Progenitor cell of endocrine pancreas (in vitro differentiated cells): ENCODE measurements around the gene PPP3CA. TPM values are rescaled to one million over a fixed set of nuclear protein-coding genes. Genes with fewer than 3 reads are reported as not detected.

Source experiments
- DNase-seq: peaks from one replicate; pipeline ENCODE4 v3.0.0; 2021; ENCODE audit warnings: low spot score; ENCODE audit not compliant: unreplicated experiment
- H3K27ac Mint-ChIP-seq: 2 replicates; pipeline ENCODE4 v1.8.0; 2021; ENCODE audit warnings: mild to moderate bottlenecking, moderate library complexity, mixed read lengths
- H3K27me3 Mint-ChIP-seq: 2 replicates; pipeline ENCODE4 v1.8.0; 2021; ENCODE audit warnings: mixed read lengths
- H3K36me3 Mint-ChIP-seq: 2 replicates; pipeline ENCODE4 v1.8.0; 2022; ENCODE audit warnings: mixed read lengths; ENCODE audit not compliant: insufficient read depth
- H3K4me1 Mint-ChIP-seq: 2 replicates; pipeline ENCODE4 v1.8.0; 2021; ENCODE audit warnings: low read depth, mixed read lengths
- H3K4me3 Mint-ChIP-seq: 2 replicates; pipeline ENCODE4 v1.8.0; 2021; ENCODE audit warnings: low read depth, mild to moderate bottlenecking, moderate library complexity, mixed read lengths
- H3K9me3 Mint-ChIP-seq: 2 replicates; pipeline ENCODE4 v1.8.0; 2021; ENCODE audit warnings: low read depth, mixed read lengths
- CTCF ChIP-seq: fragments of 200-600 bp; sonication (generic); IDR thresholded peaks from one replicate; pipeline ENCODE4 v1.5.0; 2021; ENCODE audit warnings: antibody characterized with exemption, mild to moderate bottlenecking; ENCODE audit not compliant: unreplicated experiment
- total RNA-seq: library from RNA; stranded (reverse); gene quantifications from 2 replicates; pipeline ENCODE4 v1.2.1, GENCODE V29; 2021

PPP3CA gene
- total RNA-seq, 1 donor from 2014 or later, result 22.5 TPM

GRCh38 chr4:101089168-101089567 lies 258.2 kb downstream of the PPP3CA start:
- peaks cover 2% of the 10 kb centered on the region for H3K4me1 Mint-ChIP-seq
- TF ChIP-seq CTCF, result no peak
- H3K27ac Mint-ChIP-seq, result no peak overlapping the region
- H3K36me3 Mint-ChIP-seq, result peaks cover 6% of the 10 kb centered on the region
- H3K9me3 Mint-ChIP-seq, result no peaks in the 10 kb centered on the region
- H3K27me3 Mint-ChIP-seq, result no peaks in the 10 kb centered on the region
- no peak overlapping the region for H3K4me3 Mint-ChIP-seq
- no peak for DNase-seq

DNA sequence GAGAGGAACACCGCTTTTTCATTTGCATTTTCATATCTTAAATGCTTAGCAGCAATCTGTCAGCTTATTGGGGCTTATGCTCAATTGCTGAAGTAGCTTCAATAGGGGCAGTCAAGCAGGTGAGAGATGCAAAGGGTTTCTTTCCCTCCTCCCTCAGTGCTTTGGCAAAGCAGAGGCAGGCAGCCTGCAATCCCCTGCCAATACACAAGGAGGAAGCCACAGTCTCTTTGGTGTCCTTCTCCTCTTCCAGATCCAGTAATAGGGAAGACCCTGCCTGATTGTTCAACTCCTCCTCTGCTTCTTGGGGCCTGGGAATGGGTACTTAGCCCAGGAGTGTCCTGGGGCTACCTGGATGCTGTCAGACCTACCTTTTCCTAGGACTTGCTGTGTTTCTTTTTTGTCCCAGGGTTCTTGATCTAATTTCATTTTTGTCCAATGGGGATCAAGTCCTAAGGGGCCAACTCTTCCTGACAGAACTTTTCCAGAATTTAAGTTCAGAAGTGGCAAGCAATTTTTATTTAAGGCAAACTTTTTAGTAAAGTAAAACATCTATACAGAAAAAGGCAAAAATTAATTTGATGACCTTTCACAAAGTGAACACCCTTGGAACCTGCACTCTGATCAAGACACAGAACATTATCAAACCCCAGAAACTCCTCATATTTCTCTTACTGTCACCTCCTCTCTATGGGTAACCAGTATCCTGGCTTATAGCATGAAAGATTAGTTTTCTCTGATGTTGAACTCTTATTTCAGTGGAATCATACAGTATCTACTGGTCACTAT lies 260.3 kb downstream of the PPP3CA start:
- H3K36me3 Mint-ChIP-seq, result no peaks in the 10 kb centered on the region
- H3K27me3 Mint-ChIP-seq, result no peaks in the 10 kb centered on the region
- no peaks in the 10 kb centered on the region for H3K9me3 Mint-ChIP-seq
- H3K4me1 Mint-ChIP-seq, result peaks cover 2% of the 10 kb centered on the region
- DNase-seq, result no peak
- H3K4me3 Mint-ChIP-seq, result no peak overlapping the region
- no peak overlapping the region for H3K27ac Mint-ChIP-seq
- peak; percentile 6 for TF ChIP-seq CTCF

DNA sequence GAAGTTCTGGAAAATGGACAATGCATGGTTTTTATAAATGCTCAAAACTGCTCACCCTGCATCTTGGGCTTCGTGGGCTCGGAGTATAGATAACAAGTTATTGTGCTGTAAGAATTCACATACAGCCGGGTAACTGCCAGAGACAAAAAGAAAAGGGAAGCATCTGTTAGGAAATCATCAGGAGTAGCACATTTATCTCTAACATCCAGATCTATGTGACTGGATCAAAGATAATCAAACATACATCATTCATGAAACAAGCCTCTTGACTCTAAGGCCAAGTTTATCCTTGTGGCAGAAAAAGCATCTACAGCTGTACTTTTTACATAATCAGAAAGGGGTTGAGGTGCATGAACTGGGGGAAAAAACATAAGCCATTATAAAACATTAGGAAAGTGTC lies 264.2 kb downstream of the PPP3CA start:
- Mint-ChIP-seq H3K36me3 (peaks cover 4% of the 10 kb centered on the region), H3K4me1 (no peaks in the 10 kb centered on the region), H3K9me3 (no peaks in the 10 kb centered on the region), H3K27ac (peak overlapping the region; percentile 31), H3K27me3 (no peaks in the 10 kb centered on the region), H3K4me3 (no peak overlapping the region)
- DNase-seq, result no peak
- no peak for TF ChIP-seq CTCF

GRCh38 chr4:101081695-101082369 lies 265.5 kb downstream of the PPP3CA start:
- no peak for TF ChIP-seq CTCF
- Mint-ChIP-seq H3K4me1 (peaks cover under 1% of the 10 kb centered on the region), H3K27ac (no peak overlapping the region), H3K27me3 (no peaks in the 10 kb centered on the region), H3K9me3 (no peaks in the 10 kb centered on the region), H3K36me3 (peaks cover 4% of the 10 kb centered on the region), H3K4me3 (no peak overlapping the region)
- no peak for DNase-seq

GRCh38 chr4:101081166-101081565 lies 266.2 kb downstream of the PPP3CA start:
- DNase-seq, result no peak
- Mint-ChIP-seq H3K27ac (no peak overlapping the region), H3K4me3 (no peak overlapping the region), H3K27me3 (no peaks in the 10 kb centered on the region), H3K9me3 (no peaks in the 10 kb centered on the region), H3K36me3 (peaks cover 4% of the 10 kb centered on the region), H3K4me1 (peaks cover 5% of the 10 kb centered on the region)
- TF ChIP-seq CTCF, result no peak
